Measurements from ENCODE around the gene THUMPD3.

Gene THUMPD3

GRCh38 chr3:9398700-9399336 lies 36.0 kb downstream of the THUMPD3 start:
- DNase-seq = peak; percentile 47

GRCh38 chr3:9399337-9399703 lies 36.5 kb downstream of the THUMPD3 start:
- DNase-seq = no peak

DNA sequence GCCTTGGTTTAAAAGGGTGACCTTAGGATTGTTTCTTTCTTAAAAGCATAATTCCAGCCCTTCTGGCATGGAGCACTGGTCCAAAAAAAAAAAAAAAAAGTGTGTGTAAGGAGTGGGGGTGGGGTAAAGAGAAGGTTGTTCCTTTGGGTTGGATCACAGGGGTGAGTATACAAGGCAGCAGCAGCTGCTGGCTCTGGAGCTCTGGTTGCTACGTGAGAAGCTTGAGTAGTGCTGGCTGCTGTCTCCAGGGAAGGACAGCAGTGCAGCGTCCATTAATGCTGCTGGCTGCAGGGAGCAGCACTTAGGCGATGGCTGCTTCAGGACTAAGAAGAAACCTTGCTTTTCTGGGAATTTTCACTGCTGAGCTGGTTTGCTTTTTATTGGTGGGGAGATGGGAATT lies 36.9 kb downstream of the THUMPD3 start:
- DNase-seq = no peak

DNA sequence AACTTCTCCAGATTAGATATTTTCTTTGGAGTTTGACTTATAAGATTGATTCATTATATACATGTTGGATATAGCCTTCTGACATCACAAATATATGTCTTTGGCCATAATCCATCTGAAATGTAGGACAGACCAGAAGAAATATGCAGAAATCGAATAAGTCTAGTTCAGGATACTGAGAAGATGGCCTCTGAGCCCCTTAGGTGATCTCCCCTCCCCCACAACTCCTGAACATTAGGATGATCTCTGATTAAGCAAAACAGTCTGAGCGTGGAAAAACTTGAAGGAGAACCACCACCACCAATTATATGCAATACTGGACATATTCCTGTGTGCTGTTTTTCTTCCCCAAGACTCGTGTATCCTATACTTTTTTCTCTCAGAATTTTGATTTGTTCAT lies 37.8 kb downstream of the THUMPD3 start:
- no peak for DNase-seq

DNA sequence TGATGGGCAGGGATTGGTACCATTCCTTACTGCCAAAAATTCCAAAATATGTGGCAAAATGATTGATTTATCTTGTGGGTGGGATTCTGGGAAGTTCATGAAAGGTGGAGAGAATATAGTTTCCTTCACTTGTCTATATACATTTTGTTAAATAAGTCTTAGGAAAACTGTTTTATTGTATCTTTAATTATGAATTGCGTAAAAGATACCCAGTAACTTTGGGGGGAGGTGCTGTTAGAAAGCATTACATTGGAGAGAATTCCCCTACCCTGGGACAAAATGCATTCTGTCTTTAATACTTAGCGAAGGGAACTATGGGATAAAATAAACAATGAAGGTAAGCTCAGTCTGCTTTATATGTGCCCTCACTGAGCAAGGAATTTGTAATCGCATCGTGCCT lies 39.1 kb downstream of the THUMPD3 start:
- no peak for DNase-seq

- no peak for DNase-seq
Measured at GRCh38 chr3:9402410-9403228, 39.8 kb downstream of the THUMPD3 start.

- no peak for DNase-seq
Measured at GRCh38 chr3:9403463-9403862, 40.6 kb downstream of the THUMPD3 start.

GRCh38 chr3:9404680-9405079 lies 41.8 kb downstream of the THUMPD3 start:
- DNase-seq = no peak

- DNase-seq = no peak
Measured at GRCh38 chr3:9405756-9406155, 42.9 kb downstream of the THUMPD3 start.

GRCh38 chr3:9406856-9407626 lies 44.2 kb downstream of the THUMPD3 start:
- DNase-seq = no peak

DNA sequence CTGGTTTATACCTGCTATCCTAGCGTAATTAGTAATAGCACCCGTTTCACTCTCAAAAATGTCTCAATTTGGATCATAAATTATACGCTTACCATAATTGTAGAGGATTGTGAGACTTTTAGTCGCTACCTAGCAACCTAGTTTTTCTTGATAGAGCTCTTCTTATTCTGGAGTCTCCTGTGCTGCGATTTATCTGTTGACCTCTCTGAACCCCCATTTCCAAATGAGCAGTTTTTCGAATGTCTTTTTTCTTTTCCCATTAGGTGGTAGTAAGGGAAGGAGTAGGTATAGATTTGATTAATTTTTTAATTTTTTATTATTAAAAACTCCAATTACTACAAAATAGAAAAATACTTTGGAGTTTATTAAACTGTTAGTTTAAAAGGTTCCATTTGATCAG lies 45.2 kb downstream of the THUMPD3 start:
- no peak for DNase-seq

GRCh38 chr3:9408546-9408945 lies 45.7 kb downstream of the THUMPD3 start:
- DNase-seq = no peak

GRCh38 chr3:9409981-9410854 lies 47.4 kb downstream of the THUMPD3 start:
- DNase-seq = no peak

GRCh38 chr3:9411302-9411701 lies 48.4 kb downstream of the THUMPD3 start:
- no peak for DNase-seq

GRCh38 chr3:9412293-9412692 lies 49.4 kb downstream of the THUMPD3 start:
- DNase-seq = no peak

GRCh38 chr3:9414826-9415225 lies 52.0 kb downstream of the THUMPD3 start:
- DNase-seq = no peak

GRCh38 chr3:9415485-9416138 lies 52.8 kb downstream of the THUMPD3 start:
- no peak for DNase-seq

DNA sequence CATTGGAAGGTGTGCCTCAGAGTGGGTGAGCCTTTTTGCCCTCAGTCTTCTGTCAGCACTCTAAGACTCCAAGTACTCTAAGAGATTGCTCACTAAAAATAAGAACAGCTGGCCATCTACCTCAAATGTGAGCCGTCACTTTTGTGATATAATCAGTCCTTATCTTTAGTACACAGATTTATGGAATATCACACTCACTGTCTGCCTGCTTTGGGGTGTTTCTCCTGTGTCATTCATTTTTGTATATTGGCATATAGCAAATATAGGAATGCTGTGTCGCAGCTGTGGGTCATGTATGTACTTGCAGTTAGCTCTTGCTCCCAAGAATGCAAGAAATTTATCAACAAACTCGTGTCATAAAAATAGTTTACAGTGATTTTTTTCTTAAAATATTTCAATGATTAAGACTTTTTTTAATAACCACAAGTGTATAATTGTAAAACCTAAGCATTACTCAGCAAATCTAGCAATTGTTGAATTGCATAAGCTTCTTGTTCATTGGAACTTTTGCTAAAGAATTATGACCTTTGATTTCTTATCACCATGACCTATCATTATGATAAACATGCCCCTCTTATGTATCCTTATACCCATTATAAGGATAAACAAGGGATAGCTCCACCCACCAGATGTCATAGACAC lies 53.4 kb downstream of the THUMPD3 start:
- DNase-seq = no peak

DNA sequence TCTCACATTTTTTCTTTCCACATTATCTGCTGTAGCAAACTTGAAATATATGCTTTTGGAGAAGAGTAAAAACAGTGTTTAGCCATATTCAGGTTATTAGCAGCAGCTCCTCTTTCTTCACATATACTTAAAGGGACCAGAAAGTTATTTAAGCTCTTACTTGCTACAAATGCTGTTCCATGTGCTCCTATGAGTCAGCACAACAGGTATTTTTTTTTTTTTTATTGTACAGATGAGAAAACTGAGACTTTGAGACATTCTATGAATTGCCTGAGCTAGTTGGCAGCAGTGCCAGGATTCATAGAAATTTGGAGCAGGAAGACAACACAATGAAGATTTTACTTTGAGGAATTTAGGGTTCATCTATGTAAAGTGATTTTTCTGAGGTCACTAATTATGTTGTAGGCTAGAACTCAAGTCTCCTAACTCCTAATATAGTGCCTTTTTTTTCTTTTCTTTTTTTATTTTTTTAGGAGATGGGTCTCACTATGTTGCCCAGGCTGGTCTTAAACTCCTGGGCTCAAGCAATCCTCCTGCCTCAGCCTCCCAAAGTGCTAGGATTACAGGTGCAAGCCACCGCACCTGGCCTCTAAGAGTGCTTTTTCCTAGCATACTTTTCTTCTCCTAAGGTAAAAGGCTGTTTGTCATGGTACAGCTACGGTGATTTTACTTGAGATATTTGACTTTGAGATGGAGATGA lies 58.1 kb downstream of the THUMPD3 start:
- DNase-seq = no peak

DNA sequence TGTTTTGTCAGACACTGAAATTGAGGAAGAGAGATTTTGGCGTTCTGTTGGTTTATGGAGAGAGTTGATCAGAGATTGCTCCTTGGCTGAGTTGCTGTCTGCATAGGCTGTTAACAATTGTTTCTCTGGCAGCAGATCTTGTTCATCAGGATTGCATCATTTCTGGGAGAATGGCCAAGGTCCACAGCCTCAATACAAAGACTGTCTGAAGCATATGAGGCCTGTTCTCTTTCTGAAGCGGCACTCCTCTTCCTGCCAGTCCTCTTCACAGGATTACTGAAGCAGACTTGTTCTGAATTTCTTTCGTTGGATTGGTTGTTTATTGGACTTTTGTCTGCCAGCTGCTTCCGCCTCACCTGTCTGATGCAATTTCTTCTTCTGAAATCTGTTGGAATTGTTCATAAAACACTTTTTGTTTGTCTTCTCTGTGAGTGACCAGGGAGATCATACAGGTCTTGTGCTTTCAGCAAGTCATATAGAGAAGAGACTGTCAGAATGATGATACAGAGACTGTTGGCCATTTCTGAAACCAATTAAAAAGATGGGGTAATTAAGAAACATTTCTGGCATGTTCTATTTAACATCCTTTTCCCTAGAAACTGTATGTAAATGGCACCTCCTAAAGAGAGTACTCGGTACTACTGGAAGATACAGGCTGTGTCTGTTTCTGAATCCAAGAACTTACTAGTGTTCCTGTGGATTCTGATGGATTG lies 60.0 kb downstream of the THUMPD3 start:
- DNase-seq = no peak

GRCh38 chr3:9428411-9428810 lies 65.6 kb downstream of the THUMPD3 start:
- DNase-seq = no peak
